ENCODE data around the gene PITX3. TPM values are rescaled to one million over a fixed set of nuclear protein-coding genes. Genes with fewer than 3 reads are reported as not detected.

Gene PITX3
- total and polyA plus RNA-seq, 9 of the 15 experiments (the other 6 are each of a cell fraction or from before 2014, with no cell fraction given) = 0.30 to 0.98 (median 0.95) TPM; not detected in 6

GRCh38 chr10:102231357-102232318 is 9.7 kb downstream of the PITX3 start (continued):
- TF ChIP-seq C11orf30 (IDR thresholded peaks at IDR 0.05; ENCODE audit: low read depth) (no peak), SOX6 (IDR thresholded peaks at IDR 0.05) (no peak), RBFOX2 (IDR thresholded peaks at IDR 0.05; ENCODE audit: low read depth, low read length) (peak; percentile 2; the same call in 1 of the 2 replicates), NFIX (CRISPR knock-in tag; IDR thresholded peaks at IDR 0.05; ENCODE audit: low read depth) (no peak), ZNF740 (CRISPR knock-in tag; IDR thresholded peaks at IDR 0.05) (peak; percentile 74; the same call in 1 of the 2 replicates), ZNF740 (tag; IDR thresholded peaks at IDR 0.05) (no peak), E2F6 (IDR thresholded peaks at IDR 0.05; ENCODE audit: borderline replicate concordance in 1 of 2, extremely low read depth in 1 of 2, insufficient read depth in 1 of 2, insufficient read length in 1 of 2, low read depth in 1 of 2, low read length in 1 of 2, poor library complexity in 1 of 2, severe bottlenecking in 1 of 2) (peak in 1 of 2 experiments; percentile 18), PCBP1 (IDR thresholded peaks at IDR 0.05; ENCODE audit: low read depth, low read length, poor library complexity, severe bottlenecking) (no peak), MAZ (CRISPR knock-in tag; conservative IDR thresholded peaks at IDR 0.05 in 1 of 2, IDR thresholded peaks at IDR 0.05 in 1 of 2) (peak; percentile 19 to 62; a peak in 3 of 4 replicates), REST (IDR thresholded peaks at IDR 0.05; ENCODE audit: borderline replicate concordance) (peak; percentile 46; the same call in 1 of the 2 replicates), REST (CRISPR knock-in tag; IDR thresholded peaks at IDR 0.05; ENCODE audit: low read depth) (no peak), GABPB1 (CRISPR knock-in tag; IDR thresholded peaks at IDR 0.05) (0 out of 2 replicates have a peak, but pooled peaks have one; percentile 22), RCOR1 (IDR thresholded peaks at IDR 0.05; ENCODE audit: borderline replicate concordance in 1 of 2, low read depth in 2 of 2, low read length in 2 of 2) (0 out of 4 replicates have a peak, but pooled peaks of 1 of the 2 experiments have one; percentile 15), L3MBTL2 (IDR thresholded peaks at IDR 0.05) (peak; percentile 29), MECOM (CRISPR knock-in tag; IDR thresholded peaks at IDR 0.05) (no peak)
